Lung (tissue), 12 donors: ENCODE measurements around the gene BET1L. TPM values are rescaled to one million over a fixed set of nuclear protein-coding genes. Genes with fewer than 3 reads are reported as not detected.

Source experiments
- ATAC-seq: fragments of 200-7000 bp; cut with Tn5 transposase; one replicate; pipeline ENCODE4 v1.9.1; 2020; ENCODE audit warnings: moderate number of reproducible peaks; ENCODE audit not compliant: insufficient read depth, low FRiP score
- DNase-seq, 3 donors: peaks; one replicate each; pipeline ENCODE4 v3.0.0-alpha.2; 2013 to 2017
- H3K27ac ChIP-seq, 2 donors: one replicate each; pipeline ENCODE4 v1.5.1; 2013; ENCODE audit warnings: mild to moderate bottlenecking in 2 of 2, moderate library complexity in 2 of 2, control low read depth in 1 of 2, inconsistent platforms in 1 of 2, low read depth in 1 of 2, low read length in 1 of 2
- H3K27me3 ChIP-seq, 3 donors: one replicate each; pipeline ENCODE4 v1.5.1; 2013; ENCODE audit warnings: low read length in 2 of 3; ENCODE audit not compliant: control insufficient read depth in 3 of 3, insufficient read depth in 3 of 3
- H3K36me3 ChIP-seq, 4 donors: one replicate each; pipeline ENCODE4 v1.5.1; 2013; ENCODE audit warnings: low read length in 4 of 4, mild to moderate bottlenecking in 1 of 4, moderate library complexity in 1 of 4; ENCODE audit not compliant: control insufficient read depth in 4 of 4, insufficient read depth in 4 of 4
- H3K4me1 ChIP-seq, 5 donors: one replicate each; pipeline ENCODE4 v1.5.1; 2013; ENCODE audit warnings: low read length in 5 of 5, mild to moderate bottlenecking in 2 of 5, moderate library complexity in 1 of 5; ENCODE audit not compliant: control insufficient read depth in 5 of 5, insufficient read depth in 5 of 5
- H3K4me3 ChIP-seq: one replicate; pipeline ENCODE4 v1.5.1; 2013; ENCODE audit warnings: mild to moderate bottlenecking, control low read depth, moderate library complexity
- H3K9ac ChIP-seq, 2 donors: one replicate each; pipeline ENCODE4 v1.5.1; 2013; ENCODE audit warnings: low read length in 2 of 2, control low read depth in 1 of 2; ENCODE audit not compliant: insufficient read depth in 1 of 2
- H3K9me3 ChIP-seq, 4 donors: one replicate each; pipeline ENCODE4 v1.5.1; 2013; ENCODE audit warnings: low read length in 3 of 4, mild to moderate bottlenecking in 1 of 4, moderate library complexity in 1 of 4; ENCODE audit not compliant: control insufficient read depth in 4 of 4, insufficient read depth in 3 of 4
- WGBS, 2 donors: extraction: QIAGEN DNeasy Blood & Tissue Kit; methylation state at CpG; one replicate each; pipeline ENCODE4 v1.1.7; 2013; 5-methylcytosine and 5-hydroxymethylcytosine counted together
- polyA plus RNA-seq, 2 donors: library from polyadenylated mRNA; stranded (reverse); fragments of 200-250 nt; gene quantifications; one replicate each; pipeline ENCODE4 v1.2.1, GENCODE V29; 2013
- total RNA-seq, 2 donors: library from RNA; depleted of rRNA in 1 of 2; stranded (reverse); fragments of >200 nt in 1 of 2; gene quantifications; one replicate each; pipeline ENCODE4 v1.2.1, GENCODE V29; 2014 to 2021
- TF ChIP-seq, protein P1 (sequence below): IDR thresholded peaks from 2 replicates; pipeline ENCODE4 v1.5.1; 2012; ENCODE audit warnings: mild to moderate bottlenecking; ENCODE audit errors: control extremely low read depth, extremely low read depth
- donor health status: control.
- donor health status: control.
- donor health status: Bipolar disorder and iron deficiency.
- donor health status: healthy.
- donor health status: DM: yes; HTN: yes; CAD: no.

The BET1L gene
- total and polyA plus RNA-seq, 4 donors, result 29.7 to 58.7 (median 40.0) TPM

DNA sequence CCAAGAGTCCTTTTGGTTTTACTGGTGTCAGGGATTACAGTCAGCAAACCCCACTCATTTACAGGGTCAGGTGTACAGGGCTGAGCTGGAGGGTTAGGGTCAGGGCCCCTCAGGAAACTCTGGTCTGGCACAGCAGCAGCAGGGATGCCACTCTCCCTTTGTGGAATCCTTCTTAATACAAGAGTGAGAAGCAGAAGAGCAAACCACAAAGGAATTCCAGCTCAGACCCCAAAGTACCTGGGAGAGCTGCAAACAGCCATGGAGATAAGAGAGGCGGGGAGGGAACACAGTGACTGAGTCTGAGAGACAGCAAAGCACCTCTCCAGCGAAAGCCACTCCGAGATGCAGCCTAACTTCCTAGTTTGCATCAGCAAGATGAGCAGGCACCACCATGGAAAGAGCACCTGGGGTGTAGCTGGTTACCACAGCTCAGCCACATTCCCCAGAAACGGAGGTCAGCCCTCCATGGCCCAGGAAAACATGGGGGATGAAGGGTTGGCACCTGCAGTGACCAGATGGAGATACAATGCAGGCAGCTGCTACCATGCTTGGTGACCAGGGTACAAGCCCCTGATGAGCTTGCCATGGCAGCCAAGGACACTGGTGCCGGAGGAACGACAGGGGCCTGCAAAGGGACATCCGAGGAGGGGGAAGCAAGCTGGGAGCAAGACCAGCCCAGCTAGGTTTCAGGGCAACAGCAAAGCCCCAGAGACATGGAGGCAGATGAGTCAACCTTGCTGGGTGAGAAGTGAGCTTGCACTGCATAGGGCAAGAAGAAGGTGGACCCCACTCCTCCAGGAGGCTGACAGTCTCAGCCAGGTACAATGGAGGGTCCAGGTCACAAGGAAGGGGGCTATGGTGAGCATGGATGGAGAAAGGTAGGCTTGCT is 3.9 kb downstream of the BET1L start:
- no peak overlapping the region for H3K27ac ChIP-seq

DNA sequence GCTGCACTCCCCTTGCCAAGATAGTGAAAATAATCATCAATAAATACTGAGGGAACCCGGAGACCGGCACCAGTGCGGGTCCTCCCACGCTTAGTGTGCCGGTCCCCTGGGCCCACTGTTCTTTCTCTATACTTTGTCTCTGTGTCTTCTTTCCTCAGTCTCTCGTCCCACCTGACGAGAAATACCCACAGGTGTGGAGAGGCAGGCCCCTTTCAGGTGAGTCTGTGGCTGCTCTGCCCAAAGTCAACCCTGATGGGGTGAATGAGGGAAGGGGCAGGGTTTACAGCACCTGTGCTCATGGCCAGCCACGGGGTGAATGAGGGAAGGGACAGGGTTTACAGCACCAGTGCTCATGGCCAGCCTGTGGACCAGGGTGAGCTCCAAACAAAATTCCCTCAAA is 4.7 kb downstream of the BET1L start:
- TF ChIP-seq, protein P1, sequence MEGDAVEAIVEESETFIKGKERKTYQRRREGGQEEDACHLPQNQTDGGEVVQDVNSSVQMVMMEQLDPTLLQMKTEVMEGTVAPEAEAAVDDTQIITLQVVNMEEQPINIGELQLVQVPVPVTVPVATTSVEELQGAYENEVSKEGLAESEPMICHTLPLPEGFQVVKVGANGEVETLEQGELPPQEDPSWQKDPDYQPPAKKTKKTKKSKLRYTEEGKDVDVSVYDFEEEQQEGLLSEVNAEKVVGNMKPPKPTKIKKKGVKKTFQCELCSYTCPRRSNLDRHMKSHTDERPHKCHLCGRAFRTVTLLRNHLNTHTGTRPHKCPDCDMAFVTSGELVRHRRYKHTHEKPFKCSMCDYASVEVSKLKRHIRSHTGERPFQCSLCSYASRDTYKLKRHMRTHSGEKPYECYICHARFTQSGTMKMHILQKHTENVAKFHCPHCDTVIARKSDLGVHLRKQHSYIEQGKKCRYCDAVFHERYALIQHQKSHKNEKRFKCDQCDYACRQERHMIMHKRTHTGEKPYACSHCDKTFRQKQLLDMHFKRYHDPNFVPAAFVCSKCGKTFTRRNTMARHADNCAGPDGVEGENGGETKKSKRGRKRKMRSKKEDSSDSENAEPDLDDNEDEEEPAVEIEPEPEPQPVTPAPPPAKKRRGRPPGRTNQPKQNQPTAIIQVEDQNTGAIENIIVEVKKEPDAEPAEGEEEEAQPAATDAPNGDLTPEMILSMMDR, result no peak
- no peak for DNase-seq
- WGBS, 2 donors, result 81 to 88% methylated on average over 8 of the region's 8 CpGs
- Histone ChIP-seq H3K36me3 (peaks cover 0 to 26% (median 16%) of the 10 kb centered on the region in 4 donors), H3K4me1 (peaks cover 0 to 10% (median 9%) of the 10 kb centered on the region in 5 donors), H3K4me3 (no peak overlapping the region), H3K9me3 (no peaks in the 10 kb centered on the region), H3K27ac (no peak overlapping the region), H3K27me3 (no peaks in the 10 kb centered on the region), H3K9ac (no peak overlapping the region)
- no peak for ATAC-seq

More for the DNA sequence above, 3.9 kb downstream of the BET1L start:
- H3K4me3 ChIP-seq, result no peak overlapping the region
- H3K9me3 ChIP-seq, result no peaks in the 10 kb centered on the region
- 86 to 89% methylated on average over 7 of the region's 7 CpGs for WGBS, 2 donors
- ATAC-seq, result no peak
- no peaks in the 10 kb centered on the region for H3K27me3 ChIP-seq
- H3K4me1 ChIP-seq, result peaks cover 0 to 10% (median 9%) of the 10 kb centered on the region in 5 donors
- no peak for DNase-seq
- TF ChIP-seq, protein P1, result no peak
- peaks cover 0 to 26% (median 16%) of the 10 kb centered on the region in 4 donors for H3K36me3 ChIP-seq
- H3K9ac ChIP-seq, result no peak overlapping the region

DNA sequence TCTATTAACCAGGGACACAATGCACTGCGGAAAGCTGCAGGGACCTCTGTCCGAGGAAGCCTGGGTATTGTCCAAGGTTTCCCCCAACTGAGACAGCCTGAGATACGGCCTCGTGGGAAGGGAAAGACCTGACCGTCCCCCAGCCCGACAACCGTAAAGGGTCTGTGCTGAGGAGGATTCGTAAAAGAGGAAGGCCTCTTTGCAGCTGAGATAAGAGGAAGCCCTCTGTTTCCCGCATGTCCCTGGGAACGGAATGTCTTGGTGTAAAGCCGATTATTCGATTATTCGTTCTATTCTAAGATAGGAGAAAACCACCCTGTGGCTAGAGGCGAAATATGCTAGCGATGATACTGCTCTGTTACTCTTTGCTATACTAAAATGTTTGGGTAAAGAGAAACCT is 5.2 kb downstream of the BET1L start:
- Histone ChIP-seq H3K4me3 (no peak overlapping the region), H3K36me3 (peaks cover 0 to 26% (median 16%) of the 10 kb centered on the region in 4 donors), H3K9me3 (no peaks in the 10 kb centered on the region), H3K27me3 (no peaks in the 10 kb centered on the region), H3K27ac (no peak overlapping the region), H3K9ac (no peak overlapping the region), H3K4me1 (peaks cover 0 to 10% (median 9%) of the 10 kb centered on the region in 5 donors)
- TF ChIP-seq, protein P1, result no peak
- ATAC-seq (no peak), DNase-seq (no peak)
- WGBS, 2 donors, result 41 to 65% methylated on average over 15 of the region's 15 CpGs
